GM12872 (cell line): ENCODE measurements around the gene KRT80.
A peak's percentile ranks its signal among the peaks of the same experiment; 100 is the strongest.

ENCODE experiments used
- TF ChIP-seq, protein P1 (sequence below): IDR thresholded peaks from 3 replicates; pipeline ENCODE4 v1.5.1; 2011; ENCODE audit warnings: low read depth, mild to moderate bottlenecking, low read length, moderate library complexity; ENCODE audit not compliant: insufficient read depth

The KRT80 gene

DNA sequence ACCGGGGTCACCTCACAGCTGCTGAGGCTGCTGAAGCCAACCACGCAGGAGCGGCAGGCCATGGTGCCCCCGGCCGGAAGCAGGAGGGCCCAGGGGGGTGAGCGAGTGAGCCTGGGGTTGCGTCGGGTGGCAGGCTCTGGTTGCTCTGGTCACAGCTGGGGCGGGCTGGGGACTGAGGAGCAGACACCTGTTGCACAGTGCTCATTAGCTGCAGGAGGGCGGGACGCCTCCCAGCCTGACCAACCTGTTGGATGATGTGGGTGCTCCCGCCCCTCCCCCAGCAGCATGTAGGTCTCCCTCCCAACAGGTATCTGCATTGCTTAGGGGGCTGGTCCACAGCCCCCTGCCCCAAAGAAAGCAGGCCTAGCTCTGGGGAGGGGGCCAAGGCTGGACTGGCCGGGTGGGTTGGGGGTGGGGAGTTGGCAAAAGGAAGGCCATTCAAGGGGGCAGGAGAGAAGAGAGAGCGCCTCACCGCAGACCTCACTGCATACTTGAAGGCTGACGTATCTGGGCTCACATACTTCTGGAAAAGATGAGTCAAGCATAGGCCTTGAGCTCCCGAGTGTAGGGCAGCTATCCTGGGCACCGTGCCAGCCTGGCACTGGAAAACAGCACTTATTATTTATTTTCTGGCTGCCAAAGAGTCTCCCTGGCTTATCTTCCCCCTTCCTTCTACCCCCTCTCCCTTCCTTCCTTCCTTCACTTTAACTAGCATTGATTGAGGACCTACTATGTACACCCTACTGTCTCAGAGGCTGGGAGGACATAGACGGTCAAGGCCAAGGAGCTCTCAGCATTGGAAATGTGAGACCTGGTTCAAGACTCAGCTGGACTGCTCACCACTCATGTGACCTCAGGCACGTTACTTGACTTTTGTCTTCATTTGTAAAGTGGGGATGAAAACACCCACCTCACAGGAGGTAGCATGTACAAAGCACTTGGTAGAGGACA lies at the start of gene KRT80:
TSS of gene KRT80 (minus strand) at position 174 of the 951 bp plus-strand sequence. CDS start at position 62, 112 bp downstream.
- TF ChIP-seq, protein P1, sequence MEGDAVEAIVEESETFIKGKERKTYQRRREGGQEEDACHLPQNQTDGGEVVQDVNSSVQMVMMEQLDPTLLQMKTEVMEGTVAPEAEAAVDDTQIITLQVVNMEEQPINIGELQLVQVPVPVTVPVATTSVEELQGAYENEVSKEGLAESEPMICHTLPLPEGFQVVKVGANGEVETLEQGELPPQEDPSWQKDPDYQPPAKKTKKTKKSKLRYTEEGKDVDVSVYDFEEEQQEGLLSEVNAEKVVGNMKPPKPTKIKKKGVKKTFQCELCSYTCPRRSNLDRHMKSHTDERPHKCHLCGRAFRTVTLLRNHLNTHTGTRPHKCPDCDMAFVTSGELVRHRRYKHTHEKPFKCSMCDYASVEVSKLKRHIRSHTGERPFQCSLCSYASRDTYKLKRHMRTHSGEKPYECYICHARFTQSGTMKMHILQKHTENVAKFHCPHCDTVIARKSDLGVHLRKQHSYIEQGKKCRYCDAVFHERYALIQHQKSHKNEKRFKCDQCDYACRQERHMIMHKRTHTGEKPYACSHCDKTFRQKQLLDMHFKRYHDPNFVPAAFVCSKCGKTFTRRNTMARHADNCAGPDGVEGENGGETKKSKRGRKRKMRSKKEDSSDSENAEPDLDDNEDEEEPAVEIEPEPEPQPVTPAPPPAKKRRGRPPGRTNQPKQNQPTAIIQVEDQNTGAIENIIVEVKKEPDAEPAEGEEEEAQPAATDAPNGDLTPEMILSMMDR = no peak

DNA sequence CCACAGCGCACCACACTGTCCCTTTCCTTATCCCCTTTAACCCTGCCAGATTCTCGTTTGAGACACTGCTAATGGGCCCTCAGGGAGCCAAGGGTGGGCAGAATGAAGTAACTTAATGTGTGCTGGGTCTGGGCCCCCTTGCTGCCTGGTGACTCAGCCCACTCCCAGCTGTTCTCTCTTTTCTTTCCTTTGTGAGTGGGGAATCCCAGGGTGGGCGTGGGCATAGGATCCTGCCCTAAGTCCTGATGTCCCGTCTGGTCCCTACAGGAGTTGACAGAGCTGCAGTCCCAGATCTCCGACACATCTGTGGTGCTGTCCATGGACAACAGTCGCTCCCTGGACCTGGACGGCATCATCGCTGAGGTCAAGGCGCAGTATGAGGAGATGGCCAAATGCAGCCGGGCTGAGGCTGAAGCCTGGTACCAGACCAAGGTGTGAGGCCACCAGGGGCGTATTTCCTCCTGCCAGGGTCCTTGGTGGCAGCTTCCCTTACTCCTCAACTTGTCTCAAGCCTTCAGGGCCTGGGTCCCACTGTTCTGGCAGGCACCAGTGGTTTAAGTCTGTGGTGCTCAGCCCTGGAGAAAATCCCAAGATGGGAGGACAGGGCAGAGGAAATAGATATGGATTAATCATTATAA lies 49.5 kb upstream of the KRT80 start:
- TF ChIP-seq, protein P1 = peak; percentile 32; the same call in 1 of the 3 replicates

DNA sequence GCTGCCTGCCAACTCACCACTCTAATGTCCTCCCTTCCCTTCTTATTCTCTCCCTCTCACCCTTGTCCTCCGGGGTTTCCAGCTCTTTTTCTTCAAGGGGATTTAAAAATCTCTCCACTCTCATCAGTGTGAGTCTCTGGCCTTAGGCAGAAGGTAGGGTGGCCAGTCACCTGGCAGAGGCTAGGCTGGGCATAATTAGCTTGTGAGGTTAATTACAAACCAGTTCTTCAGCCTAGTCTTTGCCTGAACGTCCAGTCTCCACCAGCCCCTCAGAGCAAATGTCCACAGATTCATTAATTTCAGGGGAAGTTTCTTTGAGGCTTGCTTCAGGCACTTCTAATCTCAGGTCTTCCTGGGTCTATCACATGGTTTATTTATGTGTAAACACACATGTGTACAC lies 48.0 kb upstream of the KRT80 start:
- TF ChIP-seq, protein P1 = no peak

DNA sequence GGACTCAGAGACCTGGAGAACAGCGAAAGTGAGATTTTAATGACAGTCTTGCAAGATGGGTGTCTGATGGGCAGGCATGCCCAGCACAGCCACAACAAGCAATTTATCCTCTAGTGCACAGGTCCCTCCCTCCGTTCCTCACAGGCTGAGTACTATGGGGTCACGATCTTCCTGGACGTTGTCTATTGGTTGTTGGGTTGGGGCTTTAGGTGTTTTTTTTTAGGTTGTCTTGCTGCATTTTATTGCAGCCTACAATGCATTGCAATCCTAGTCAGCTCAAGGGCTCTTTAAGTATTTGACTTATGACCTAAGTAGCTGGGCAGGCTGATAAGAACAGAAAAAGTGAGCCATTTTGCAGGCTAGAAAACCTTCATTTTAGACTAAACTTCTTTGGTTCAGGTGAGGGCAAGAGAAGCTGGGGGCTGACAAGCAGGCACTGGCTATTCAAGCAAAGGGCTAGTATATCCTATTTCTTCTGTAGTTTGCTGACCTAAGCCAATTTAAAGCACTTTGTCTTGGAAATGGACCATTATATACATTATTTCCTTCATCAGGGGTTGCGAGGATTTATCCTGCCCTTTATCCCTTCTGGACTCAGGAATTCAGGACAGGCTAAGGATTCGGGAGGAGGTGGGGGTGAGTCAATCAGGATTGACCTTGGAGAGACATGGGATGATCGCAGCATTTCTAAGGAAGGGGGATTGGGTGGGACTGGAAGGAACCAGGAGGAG lies 47.3 kb upstream of the KRT80 start:
- TF ChIP-seq, protein P1 = no peak

DNA sequence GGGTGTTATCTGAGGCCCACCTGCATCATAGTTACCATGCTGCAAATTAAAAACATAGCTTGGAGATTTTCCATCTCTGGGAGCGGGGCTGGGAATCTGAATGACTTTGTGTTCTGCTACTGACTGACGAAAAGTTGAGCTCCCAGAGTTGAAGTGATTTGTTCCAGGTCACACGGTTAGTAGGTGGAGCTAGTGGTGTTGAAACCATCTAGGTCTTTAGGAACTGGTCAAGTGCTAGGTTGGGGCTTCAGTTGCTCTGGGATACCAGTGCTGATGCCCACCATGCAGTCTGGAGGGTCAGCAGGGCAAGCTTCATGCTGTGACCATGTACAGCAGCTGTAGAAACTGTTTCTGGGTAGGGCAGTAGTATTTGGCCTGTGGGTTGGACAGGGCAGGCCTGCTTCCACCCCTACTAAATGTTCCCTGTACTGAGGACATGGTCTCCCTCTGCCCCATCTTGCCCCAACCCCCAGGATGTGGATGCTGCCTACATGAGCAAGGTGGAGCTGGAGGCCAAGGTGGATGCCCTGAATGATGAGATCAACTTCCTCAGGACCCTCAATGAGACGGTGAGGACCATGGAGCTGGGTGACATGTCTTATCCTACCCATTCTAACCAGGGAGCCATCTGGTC lies 46.5 kb upstream of the KRT80 start:
- TF ChIP-seq, protein P1 = no peak

DNA sequence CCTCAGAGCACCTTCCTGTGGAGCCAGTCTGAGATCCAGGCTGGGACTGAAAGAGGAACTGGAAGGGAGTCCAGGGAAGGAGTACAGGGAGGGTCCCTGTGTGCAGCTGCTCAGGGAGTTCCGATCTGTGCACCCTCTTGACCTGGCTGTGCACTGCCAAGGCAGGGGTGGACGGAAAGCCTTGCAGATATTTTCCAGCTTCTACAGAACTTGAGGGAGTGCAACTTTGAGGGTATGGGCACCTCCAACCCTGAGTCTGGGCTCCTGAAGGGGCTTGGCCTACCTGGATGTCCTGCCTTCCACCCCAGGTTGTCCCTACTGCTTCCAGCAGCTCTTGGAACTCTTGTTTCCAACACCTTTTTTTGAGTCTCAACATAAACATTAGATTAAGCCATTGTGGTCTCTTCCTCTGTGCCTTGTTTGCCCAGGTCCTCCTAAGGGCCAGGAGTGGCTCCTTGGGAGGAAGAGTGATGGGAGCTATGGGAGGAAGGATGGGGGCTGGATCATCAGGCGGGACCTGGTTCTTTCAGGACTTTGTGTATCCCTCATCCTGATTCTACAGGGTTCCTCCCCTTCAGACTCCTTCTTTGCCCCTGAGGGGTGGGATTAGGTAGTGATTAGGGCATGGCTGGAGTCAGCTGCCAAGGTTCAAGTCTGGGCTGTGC lies 44.7 kb upstream of the KRT80 start:
- TF ChIP-seq, protein P1 = no peak
